ENCODE measurements around the gene DNAJB2. TPM values are rescaled to one million over a fixed set of nuclear protein-coding genes. Genes with fewer than 3 reads are reported as not detected.
A peak's percentile ranks its signal among the peaks of the same experiment; 100 is the strongest.

DNAJB2 gene
- total RNA-seq, 1 donor from 2014 or later = 47.8 TPM

- Mint-ChIP-seq H3K9me3 (no peaks in the 10 kb centered on the region), H3K27me3 (ENCODE audit: low read depth) (no peaks in the 10 kb centered on the region), H3K4me1 (peaks cover 40% of the 10 kb centered on the region), H3K36me3 (peaks cover 8% of the 10 kb centered on the region), H3K4me3 (peak overlapping the region; percentile 85), H3K27ac (peak overlapping the region; percentile 95)
- no peak for TF ChIP-seq CTCF (IDR thresholded peaks at IDR 0.05; ENCODE audit: unreplicated experiment)
- DNase-seq (ENCODE audit: low spot score in 2 of 2, unreplicated experiment in 2 of 2) = no peak
These were observed 463 bp upstream of the DNAJB2 start for GRCh38 chr2:219278655-219279150.

DNA sequence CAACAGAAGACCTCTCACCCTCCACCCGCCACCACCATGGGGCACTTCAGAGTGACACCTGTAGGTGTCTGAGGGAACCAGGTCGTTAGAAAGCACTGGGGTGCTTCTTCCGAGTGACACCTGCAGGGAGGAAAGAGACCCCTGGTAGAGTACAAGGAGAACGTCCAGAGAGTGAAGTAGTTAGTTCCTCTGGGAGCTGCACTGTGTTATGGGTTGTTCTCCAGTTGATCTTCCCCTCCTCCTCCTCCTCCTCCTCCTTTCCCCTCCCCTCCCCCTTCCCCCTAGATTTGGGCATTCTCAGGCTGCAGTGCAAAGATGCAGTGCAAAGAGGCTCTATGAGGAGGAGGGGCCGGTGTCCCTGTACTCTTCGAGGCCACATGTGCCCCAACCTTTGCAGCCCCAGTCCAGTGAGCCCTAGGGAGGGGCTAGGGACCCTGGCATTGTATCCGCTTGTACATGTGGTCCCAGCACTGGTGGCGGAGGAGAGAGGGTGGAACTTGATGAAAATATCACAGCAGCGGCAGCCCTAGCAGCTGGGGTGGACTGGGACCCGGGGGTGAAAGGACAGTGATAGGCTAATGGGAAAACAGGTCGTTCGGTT, 850 bp downstream of the DNAJB2 start:
- H3K4me1 Mint-ChIP-seq = peaks cover 27% of the 10 kb centered on the region
- no peak for DNase-seq (ENCODE audit: low spot score in 2 of 2, unreplicated experiment in 2 of 2)
- H3K9me3 Mint-ChIP-seq = no peaks in the 10 kb centered on the region
- no peak for TF ChIP-seq CTCF (IDR thresholded peaks at IDR 0.05; ENCODE audit: unreplicated experiment)
- H3K27ac Mint-ChIP-seq = peak overlapping the region; percentile 86
- peak overlapping the region; percentile 85 for H3K4me3 Mint-ChIP-seq
- H3K36me3 Mint-ChIP-seq = peaks cover 10% of the 10 kb centered on the region
- H3K27me3 Mint-ChIP-seq (ENCODE audit: low read depth) = no peaks in the 10 kb centered on the region

DNA sequence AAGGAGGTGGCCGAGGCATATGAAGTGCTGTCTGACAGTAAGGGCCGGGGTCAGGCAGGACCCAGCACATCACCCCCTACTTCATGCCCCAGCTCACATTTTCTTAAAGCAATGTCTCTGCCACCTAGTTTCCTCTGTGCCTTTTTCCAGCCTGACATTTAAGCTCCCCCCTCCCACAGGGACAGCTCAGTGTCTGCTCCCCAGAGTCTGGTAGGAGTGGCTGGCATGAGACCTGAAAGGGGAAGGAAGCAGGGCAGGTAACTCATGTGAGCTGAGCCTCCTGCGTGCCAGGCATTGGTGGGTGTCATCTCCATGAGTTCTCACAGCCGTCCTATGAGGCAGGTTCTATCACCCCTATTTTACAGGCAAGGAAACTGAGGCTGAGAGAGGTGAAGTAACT, 1.5 kb downstream of the DNAJB2 start:
- peak overlapping the region; percentile 85 for H3K4me3 Mint-ChIP-seq
- no peak overlapping the region for H3K27ac Mint-ChIP-seq
- DNase-seq (ENCODE audit: low spot score in 2 of 2, unreplicated experiment in 2 of 2) = no peak
- no peak for TF ChIP-seq CTCF (IDR thresholded peaks at IDR 0.05; ENCODE audit: unreplicated experiment)
- H3K36me3 Mint-ChIP-seq = peaks cover 10% of the 10 kb centered on the region
- H3K9me3 Mint-ChIP-seq = no peaks in the 10 kb centered on the region
- no peaks in the 10 kb centered on the region for H3K27me3 Mint-ChIP-seq (ENCODE audit: low read depth)
- peaks cover 27% of the 10 kb centered on the region for H3K4me1 Mint-ChIP-seq

- Mint-ChIP-seq H3K36me3 (peaks cover 10% of the 10 kb centered on the region), H3K4me1 (peaks cover 32% of the 10 kb centered on the region), H3K27me3 (ENCODE audit: low read depth) (no peaks in the 10 kb centered on the region), H3K9me3 (no peaks in the 10 kb centered on the region), H3K4me3 (no peak overlapping the region), H3K27ac (no peak overlapping the region)
- TF ChIP-seq CTCF (IDR thresholded peaks at IDR 0.05; ENCODE audit: unreplicated experiment) = no peak
- DNase-seq (ENCODE audit: low spot score in 2 of 2, unreplicated experiment in 2 of 2) = no peak
These were observed 2.4 kb downstream of the DNAJB2 start for GRCh38 chr2:219281588-219281987.

- Mint-ChIP-seq H3K27me3 (ENCODE audit: low read depth) (no peaks in the 10 kb centered on the region), H3K4me3 (no peak overlapping the region), H3K36me3 (peaks cover 10% of the 10 kb centered on the region), H3K4me1 (peaks cover 32% of the 10 kb centered on the region), H3K27ac (no peak overlapping the region), H3K9me3 (no peaks in the 10 kb centered on the region)
- no peak for DNase-seq (ENCODE audit: low spot score in 2 of 2, unreplicated experiment in 2 of 2)
- no peak for TF ChIP-seq CTCF (IDR thresholded peaks at IDR 0.05; ENCODE audit: unreplicated experiment)
These were observed 3.2 kb downstream of the DNAJB2 start for GRCh38 chr2:219282375-219282774.

Measured in mesothelial cell of epicardium (in vitro differentiated cells).